HL-60/S4 (cell line): ENCODE measurements around the gene MARCHF9.
"Not testable (repeated sequence)": the region's sequence is repeated elsewhere in the genome, so short reads cannot be mapped to it uniquely, and the experiment has no call there.

Source experiments
- in situ Hi-C: fragments of 300-500 bp; cut with MboI; formaldehyde crosslinking; loops from 2 replicates; pipeline ENCODE4 v1.14.3; 2022; ENCODE audit warnings: low sequenced_read_pairs

The MARCHF9 gene, protein sequence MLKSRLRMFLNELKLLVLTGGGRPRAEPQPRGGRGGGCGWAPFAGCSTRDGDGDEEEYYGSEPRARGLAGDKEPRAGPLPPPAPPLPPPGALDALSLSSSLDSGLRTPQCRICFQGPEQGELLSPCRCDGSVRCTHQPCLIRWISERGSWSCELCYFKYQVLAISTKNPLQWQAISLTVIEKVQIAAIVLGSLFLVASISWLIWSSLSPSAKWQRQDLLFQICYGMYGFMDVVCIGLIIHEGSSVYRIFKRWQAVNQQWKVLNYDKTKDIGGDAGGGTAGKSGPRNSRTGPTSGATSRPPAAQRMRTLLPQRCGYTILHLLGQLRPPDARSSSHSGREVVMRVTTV

DNA sequence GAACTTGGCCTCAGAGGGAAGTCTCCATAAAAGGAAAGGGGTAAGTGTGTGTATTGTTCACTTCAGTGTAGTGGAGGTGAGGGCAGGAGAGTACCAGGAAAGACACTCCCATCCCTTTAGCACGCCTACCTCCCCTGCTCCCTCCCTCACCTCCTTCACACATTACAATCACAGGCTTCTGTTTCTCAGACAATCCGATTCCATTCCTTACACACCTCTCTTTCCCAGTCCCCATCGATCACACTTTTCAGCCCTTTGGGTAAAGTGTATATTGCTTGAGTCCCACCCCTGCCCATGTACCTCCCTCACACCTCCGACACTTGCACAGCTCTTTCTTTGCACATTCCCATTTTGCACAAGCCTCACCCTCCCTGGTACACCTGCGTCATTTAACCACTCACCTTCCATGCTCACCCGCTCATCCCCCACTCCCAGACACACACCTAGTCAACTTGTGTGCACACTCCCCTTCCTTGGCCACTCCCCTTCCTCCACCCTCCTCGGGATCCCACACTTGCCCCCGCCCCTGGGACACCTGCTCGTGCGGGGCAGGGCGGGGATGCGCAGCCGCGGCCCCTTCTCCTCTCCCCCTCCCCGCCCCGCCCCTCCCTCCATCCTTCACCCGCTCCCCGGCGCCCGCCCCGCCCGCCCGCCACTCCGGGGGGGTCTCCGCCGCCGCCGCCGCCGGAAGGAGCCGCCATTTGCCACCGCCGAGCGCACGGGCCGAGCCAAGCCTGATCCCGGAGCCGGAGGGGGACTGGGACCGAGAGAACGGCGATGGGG lies at the start of gene MARCHF9:
Gene MARCHF9 (plus strand): TSS at position 693 of the 783 bp plus-strand sequence. CDS start 426 bp downstream, outside the sequence.
- in situ Hi-C loops = no loop called here

DNA sequence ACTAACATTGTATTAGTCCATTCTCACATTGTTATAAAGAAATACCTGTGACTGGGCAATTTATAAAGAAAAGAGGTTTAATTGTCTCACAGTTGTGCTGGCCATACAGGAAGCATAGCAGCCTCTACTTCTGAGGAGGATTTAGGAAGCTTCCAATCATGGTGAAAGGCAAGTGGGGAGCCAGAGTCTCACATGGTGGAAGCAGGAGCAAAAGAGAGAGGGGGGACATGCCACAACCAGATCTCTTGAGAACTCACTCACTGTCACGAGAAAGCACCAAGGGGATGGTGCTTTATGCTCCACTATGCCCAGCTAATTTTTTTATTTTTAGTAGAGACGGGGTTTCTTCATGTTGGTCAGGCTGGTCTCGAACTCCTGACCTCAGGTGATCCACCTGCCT lies 47.7 kb upstream of the MARCHF9 start:
- in situ Hi-C loops = no loop called here

GRCh38 chr12:57708296-57708695 lies 46.6 kb upstream of the MARCHF9 start:
- in situ Hi-C loops = no loop called here

GRCh38 chr12:57712701-57713100 lies 42.2 kb upstream of the MARCHF9 start:
- in situ Hi-C loops = no loop called here

DNA sequence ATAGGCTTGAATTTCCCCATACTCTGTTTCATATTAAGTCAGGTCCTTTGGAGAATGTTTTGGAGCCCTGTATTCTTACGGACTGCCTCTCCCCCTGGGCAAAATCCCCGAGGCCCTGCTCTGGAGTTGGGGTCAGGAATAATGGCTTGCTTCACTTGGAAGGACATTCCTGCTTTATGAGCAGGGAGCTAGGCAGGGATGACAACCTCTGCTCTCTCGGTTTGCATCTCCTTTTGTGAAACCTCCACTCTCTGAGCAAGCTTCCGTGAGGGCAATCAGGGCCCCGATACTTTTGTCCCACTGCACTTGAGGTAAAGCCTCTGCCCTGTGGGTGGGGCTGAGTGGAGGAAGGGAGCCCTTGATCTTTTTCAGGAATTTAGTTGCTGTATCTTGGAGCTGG lies 41.7 kb upstream of the MARCHF9 start:
- in situ Hi-C loops = no loop called here

- in situ Hi-C loops = not testable (repeated sequence)
Observed at GRCh38 chr12:57715036-57715748, 39.7 kb upstream of the MARCHF9 start.

DNA sequence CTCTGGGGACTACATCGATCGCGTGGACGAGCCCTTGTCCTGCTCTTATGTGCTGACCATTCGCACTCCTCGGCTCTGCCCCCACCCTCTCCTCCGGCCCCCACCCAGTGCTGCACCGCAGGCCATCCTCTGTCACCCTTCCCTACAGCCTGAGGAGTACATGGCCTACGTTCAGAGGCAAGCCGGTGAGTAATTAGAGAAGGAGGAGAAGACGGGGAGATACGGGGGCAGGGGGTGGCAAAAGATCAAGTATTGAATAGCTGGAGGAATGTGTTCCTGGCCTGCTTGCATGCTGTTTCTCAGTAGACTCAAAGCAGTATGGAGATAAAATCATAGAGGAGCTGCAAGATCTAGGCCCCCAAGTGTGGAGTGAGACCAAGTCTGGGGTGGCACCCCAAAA lies 39.1 kb upstream of the MARCHF9 start:
- in situ Hi-C loops = no loop called here

DNA sequence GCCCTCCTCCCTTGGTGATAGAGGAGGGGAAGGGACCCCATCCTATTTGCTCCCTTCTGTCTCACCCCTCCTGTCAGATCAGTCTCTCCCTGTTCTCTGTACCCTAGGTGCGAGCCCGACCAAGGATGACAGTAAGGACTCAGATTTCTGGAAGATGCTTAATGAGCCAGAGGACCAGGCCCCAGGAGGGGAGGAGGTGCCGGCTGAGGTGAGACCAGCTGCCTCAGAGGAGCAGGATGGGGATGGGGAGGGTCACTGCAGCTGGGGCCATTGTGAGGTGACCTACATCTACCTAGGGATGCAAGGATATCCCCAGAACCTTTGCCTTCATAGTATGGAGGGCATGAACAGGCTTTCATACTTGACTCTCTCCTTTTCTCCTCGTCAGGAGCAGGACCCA lies 38.6 kb upstream of the MARCHF9 start:
- in situ Hi-C loops = no loop called here

- in situ Hi-C loops = no loop called here
Observed at GRCh38 chr12:57717131-57717530, 37.8 kb upstream of the MARCHF9 start.

DNA sequence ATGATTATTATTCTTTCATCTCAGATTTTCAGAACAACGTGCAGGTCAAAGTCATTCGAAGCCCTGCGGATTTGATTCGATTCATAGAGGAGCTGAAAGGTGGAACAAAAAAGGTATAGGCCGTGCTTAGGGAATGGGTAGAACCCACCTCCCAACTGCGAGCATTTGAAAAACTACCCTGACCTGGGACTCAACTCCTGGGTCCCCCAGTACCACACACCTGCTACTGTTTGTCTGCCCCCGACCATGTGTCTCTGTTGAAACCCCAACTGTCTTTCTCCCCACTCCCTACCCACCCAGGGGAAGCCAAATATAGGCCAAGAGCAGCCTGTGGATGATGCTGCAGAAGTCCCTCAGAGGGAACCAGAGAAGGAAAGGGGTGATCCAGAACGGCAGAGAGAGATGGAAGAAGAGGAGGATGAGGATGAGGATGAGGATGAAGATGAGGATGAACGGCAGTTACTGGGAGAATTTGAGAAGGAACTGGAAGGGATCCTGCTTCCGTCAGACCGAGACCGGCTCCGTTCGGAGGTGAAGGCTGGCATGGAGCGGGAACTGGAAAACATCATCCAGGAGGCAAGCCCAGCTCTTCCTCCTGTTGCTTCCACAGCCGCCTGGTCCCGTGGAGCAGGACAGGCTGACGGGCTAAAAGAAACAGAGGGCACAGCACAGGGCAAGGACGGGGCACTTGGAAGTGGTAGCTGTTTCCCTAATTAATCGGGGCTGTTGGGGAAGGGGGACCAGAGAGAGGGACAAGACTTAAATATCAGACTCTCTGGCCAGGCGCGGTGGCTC lies 36.9 kb upstream of the MARCHF9 start:
- in situ Hi-C loops = no loop called here

- in situ Hi-C loops = no loop called here
Observed at GRCh38 chr12:57718641-57719528, 36.0 kb upstream of the MARCHF9 start.

- in situ Hi-C loops = no loop called here
Observed at GRCh38 chr12:57719777-57720605, 34.9 kb upstream of the MARCHF9 start.

- in situ Hi-C loops = no loop called here
Observed at GRCh38 chr12:57720606-57721595, 34.0 kb upstream of the MARCHF9 start.

- in situ Hi-C loops = not testable (repeated sequence)
Observed at GRCh38 chr12:57721846-57722608, 32.9 kb upstream of the MARCHF9 start.

DNA sequence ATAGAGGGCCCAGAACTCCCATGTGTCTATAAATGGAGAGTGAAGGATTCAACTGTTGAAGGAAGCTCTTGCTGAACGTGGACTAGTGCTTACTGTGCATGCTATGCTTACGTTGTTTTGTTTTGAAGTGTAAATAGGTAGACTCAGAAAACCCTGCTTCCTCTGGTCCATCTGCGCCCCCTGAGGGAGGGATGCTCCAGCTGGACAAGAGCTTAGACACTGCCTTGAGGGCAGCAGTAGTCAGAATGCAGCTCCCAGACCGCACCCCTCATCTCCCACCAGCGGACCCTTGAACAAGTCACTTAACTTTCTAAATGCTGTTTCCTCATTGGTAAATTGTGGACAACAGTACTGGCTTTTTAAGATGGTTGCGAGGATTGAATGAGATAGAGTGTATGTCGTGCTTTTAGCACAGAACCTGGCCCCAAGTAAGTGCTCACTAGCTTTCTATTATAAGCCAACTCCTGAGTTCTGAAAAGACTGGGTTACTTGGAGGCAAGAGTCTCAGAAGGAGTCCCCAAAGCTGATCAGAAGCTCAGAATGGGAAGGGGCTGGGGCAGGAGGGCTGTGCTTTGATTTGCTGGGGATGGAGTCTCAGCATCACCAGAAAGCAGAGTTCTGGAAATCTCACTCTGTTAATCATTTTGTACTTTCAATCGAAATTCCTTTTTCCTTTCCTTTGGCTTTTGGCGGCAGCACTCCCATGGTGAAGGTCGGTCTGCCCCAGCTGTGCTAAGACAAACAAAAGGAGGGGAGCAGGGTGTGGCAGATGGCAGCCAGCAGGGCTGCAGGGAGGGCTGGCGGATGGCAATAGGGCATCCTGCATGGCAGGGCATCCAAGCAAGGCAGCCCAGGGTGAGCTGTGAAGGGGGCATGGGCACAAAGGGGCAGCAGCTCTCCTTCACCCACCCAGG lies 31.9 kb upstream of the MARCHF9 start:
- in situ Hi-C loops = no loop called here

DNA sequence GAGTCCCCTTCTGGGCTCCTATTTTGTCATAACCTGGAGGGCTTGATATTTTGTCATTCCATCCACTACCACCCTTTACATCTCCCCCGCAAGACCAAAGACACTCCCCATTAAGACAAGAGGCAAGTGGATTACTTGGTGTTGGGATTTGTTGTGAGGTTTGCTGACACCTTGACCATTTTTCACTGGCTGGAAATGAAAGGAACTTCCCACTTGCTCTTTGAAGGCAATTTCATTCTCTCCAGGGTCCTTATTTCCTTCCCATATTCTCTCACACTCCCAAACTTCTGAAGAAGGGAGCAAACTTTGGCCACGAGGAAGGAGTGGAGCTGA lies 31.3 kb upstream of the MARCHF9 start:
- in situ Hi-C loops = no loop called here
